Lower lobe of right lung (tissue), 2 donors: ENCODE data around the gene CEP192. TPM values are rescaled to one million over a fixed set of nuclear protein-coding genes. Genes with fewer than 3 reads are reported as not detected.
"Not testable (repeated sequence)": the region's sequence is repeated elsewhere in the genome, so short reads cannot be mapped to it uniquely, and the experiment has no call there.

Source experiments
- ATAC-seq, 2 donors: fragments of 200-7000 bp; cut with Tn5 transposase; one replicate each; pipeline ENCODE4 v1.9.1; 2020 to 2022; ENCODE audit warnings: mild to moderate bottlenecking in 2 of 2, moderate library complexity in 2 of 2
- DNase-seq: peaks from one replicate; pipeline ENCODE4 v3.0.0-alpha.2; 2020
- H3K27ac ChIP-seq: fragments of 200-600 bp; one replicate; pipeline ENCODE4 v1.8.0; 2022
- H3K27me3 ChIP-seq: fragments of 200-600 bp; one replicate; pipeline ENCODE4 v1.8.0; 2022; ENCODE audit warnings: low read depth
- H3K36me3 ChIP-seq: fragments of 200-600 bp; one replicate; pipeline ENCODE4 v1.8.0; 2022; ENCODE audit warnings: mild to moderate bottlenecking
- H3K4me1 ChIP-seq: fragments of 200-600 bp; one replicate; pipeline ENCODE4 v1.8.0; 2022
- H3K4me3 ChIP-seq: fragments of 200-600 bp; one replicate; pipeline ENCODE4 v1.8.0; 2022; ENCODE audit warnings: mild to moderate bottlenecking
- H3K9me3 ChIP-seq: fragments of 200-600 bp; one replicate; pipeline ENCODE4 v1.8.0; 2022
- intact Hi-C: fragments of 100-400 bp; cut with DNase I; formaldehyde crosslinking; loops from one replicate; pipeline ENCODE4 v1.11.0; 2022
- total RNA-seq: library from RNA; stranded (reverse); fragmentation: NEBNext Ultra II Directional; extraction: Animal tissue kit (Norgen Biotek cat#: 25700); gene quantifications from one replicate; pipeline ENCODE4 v1.2.1, GENCODE V29; 2021
- TF ChIP-seq, protein P1 (sequence below): fragments of 200-600 bp; IDR thresholded peaks from one replicate; pipeline ENCODE4 v1.8.0; 2022; ENCODE audit warnings: antibody characterized with exemption, mild to moderate bottlenecking
- donor health status: DM: no; HTN: yes; CAD: no; lungs with severe emphysema.

The CEP192 gene
- total RNA-seq, 1 donor from 2014 or later = 29.1 TPM

DNA sequence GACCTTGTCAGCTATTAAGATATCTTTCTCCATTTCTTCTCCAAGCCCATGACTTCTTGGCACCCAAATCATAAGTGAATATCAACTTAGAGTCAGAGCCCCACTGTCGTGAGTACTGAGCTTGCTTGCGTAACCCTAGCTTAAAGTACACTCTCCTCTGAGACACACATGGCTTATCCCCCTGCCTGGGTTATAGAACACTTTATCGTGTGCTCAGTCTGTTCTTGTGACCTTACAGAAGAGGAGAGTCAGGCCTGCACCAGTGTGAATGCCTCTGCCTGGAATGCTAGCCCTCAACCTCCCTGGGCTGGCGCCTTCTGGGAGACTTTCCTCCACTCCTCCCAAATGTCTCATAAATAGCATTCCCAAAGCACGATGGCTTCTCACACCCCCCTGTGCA lies 79.3 kb downstream of the CEP192 start:
- Histone ChIP-seq H3K9me3 (no peaks in the 10 kb centered on the region), H3K27me3 (no peaks in the 10 kb centered on the region), H3K4me3 (no peak overlapping the region), H3K27ac (no peak overlapping the region), H3K36me3 (peaks cover 94% of the 10 kb centered on the region), H3K4me1 (no peaks in the 10 kb centered on the region)
- DNase-seq (no peak), ATAC-seq (no peak)
- intact Hi-C loops = no loop called here
- TF ChIP-seq, protein P1, sequence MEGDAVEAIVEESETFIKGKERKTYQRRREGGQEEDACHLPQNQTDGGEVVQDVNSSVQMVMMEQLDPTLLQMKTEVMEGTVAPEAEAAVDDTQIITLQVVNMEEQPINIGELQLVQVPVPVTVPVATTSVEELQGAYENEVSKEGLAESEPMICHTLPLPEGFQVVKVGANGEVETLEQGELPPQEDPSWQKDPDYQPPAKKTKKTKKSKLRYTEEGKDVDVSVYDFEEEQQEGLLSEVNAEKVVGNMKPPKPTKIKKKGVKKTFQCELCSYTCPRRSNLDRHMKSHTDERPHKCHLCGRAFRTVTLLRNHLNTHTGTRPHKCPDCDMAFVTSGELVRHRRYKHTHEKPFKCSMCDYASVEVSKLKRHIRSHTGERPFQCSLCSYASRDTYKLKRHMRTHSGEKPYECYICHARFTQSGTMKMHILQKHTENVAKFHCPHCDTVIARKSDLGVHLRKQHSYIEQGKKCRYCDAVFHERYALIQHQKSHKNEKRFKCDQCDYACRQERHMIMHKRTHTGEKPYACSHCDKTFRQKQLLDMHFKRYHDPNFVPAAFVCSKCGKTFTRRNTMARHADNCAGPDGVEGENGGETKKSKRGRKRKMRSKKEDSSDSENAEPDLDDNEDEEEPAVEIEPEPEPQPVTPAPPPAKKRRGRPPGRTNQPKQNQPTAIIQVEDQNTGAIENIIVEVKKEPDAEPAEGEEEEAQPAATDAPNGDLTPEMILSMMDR = no peak

- ATAC-seq = no peak
- no peak for DNase-seq
- TF ChIP-seq, protein P1 = no peak
- peaks cover 12% of the 10 kb centered on the region for H3K9me3 ChIP-seq
- intact Hi-C loops = no loop called here
- no peak overlapping the region for H3K4me3 ChIP-seq
- H3K27ac ChIP-seq = no peak overlapping the region
- no peaks in the 10 kb centered on the region for H3K27me3 ChIP-seq
- no peaks in the 10 kb centered on the region for H3K4me1 ChIP-seq
- H3K36me3 ChIP-seq = peaks cover 45% of the 10 kb centered on the region
Observed at GRCh38 chr18:13076886-13077285, 85.7 kb downstream of the CEP192 start.

DNA sequence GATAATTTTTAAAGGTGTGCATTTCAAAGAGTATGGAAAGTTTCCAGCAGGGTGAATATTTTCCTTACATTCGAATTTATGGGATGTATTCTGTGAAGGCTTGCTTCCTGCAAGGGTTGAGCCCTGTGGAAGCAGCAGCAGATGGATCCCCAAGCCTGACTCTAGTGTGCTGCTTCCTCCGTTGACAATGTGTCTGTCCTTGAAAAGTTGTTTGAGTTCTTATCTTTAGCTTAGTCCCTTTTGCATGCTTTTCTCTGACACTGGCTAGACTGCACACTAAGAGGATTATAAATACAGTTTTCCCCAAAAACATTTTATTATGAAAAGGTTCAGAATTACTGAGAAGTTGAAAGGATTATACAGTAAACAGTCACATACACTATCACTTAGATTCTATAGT lies 86.3 kb downstream of the CEP192 start:
- H3K36me3 ChIP-seq = peaks cover 39% of the 10 kb centered on the region
- H3K4me1 ChIP-seq = no peaks in the 10 kb centered on the region
- no peaks in the 10 kb centered on the region for H3K27me3 ChIP-seq
- intact Hi-C loops = no loop called here
- ATAC-seq = no peak
- no peak overlapping the region for H3K27ac ChIP-seq
- TF ChIP-seq, protein P1 = no peak
- H3K4me3 ChIP-seq = no peak overlapping the region
- no peak for DNase-seq
- peaks cover 12% of the 10 kb centered on the region for H3K9me3 ChIP-seq

DNA sequence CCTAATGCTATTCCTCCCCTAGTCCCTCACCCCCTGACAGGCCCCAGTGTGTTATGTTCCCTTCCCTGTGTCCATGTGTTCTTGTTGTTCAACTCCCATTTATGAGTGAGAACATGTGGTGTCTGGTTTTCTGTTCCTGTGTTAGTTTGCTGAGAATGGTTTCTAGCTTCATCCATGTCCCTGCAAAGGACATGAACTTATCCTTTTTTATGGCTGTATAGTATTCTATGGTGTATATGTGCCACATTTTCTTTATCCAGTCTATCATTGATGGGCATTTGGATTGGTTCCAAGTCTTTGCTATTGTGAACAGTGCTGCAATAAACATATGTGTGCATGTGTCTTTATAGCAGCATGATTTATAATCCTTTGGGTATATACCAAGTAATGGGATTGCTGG lies 86.9 kb downstream of the CEP192 start:
- Histone ChIP-seq H3K9me3 (peaks cover 12% of the 10 kb centered on the region), H3K36me3 (peaks cover 34% of the 10 kb centered on the region)
- H3K27me3 ChIP-seq, H3K4me3 ChIP-seq, H3K27ac ChIP-seq, H3K4me1 ChIP-seq, ATAC-seq, intact Hi-C loops, DNase-seq: not testable (repeated sequence)

- TF ChIP-seq, protein P1 = no peak
- H3K36me3 ChIP-seq = peaks cover 40% of the 10 kb centered on the region
- no peaks in the 10 kb centered on the region for H3K27me3 ChIP-seq
- H3K9me3 ChIP-seq = no peaks in the 10 kb centered on the region
- H3K27ac ChIP-seq = no peak overlapping the region
- intact Hi-C loops = no loop called here
- H3K4me1 ChIP-seq = no peaks in the 10 kb centered on the region
- no peak overlapping the region for H3K4me3 ChIP-seq
- no peak for ATAC-seq
- DNase-seq = no peak
Observed at GRCh38 chr18:13086906-13087305, 95.7 kb downstream of the CEP192 start.

- TF ChIP-seq, protein P1 = no peak
- Histone ChIP-seq H3K27ac (no peak overlapping the region), H3K36me3 (peaks cover 73% of the 10 kb centered on the region), H3K9me3 (no peaks in the 10 kb centered on the region), H3K27me3 (no peaks in the 10 kb centered on the region), H3K4me3 (no peak overlapping the region), H3K4me1 (no peaks in the 10 kb centered on the region)
- DNase-seq = no peak
- intact Hi-C loops = no loop called here
- ATAC-seq = no peak
Observed at GRCh38 chr18:13095466-13095865, 104.3 kb downstream of the CEP192 start.
